ENCODE data around the gene BRSK2. TPM values are rescaled to one million over a fixed set of nuclear protein-coding genes. Genes with fewer than 3 reads are reported as not detected.

The BRSK2 gene
- total and polyA plus RNA-seq, 9 of the 15 experiments (the other 6 are each of a cell fraction or from before 2014, with no cell fraction given), result 0.06 to 0.52 (median 0.18) TPM; not detected in 5

DNA sequence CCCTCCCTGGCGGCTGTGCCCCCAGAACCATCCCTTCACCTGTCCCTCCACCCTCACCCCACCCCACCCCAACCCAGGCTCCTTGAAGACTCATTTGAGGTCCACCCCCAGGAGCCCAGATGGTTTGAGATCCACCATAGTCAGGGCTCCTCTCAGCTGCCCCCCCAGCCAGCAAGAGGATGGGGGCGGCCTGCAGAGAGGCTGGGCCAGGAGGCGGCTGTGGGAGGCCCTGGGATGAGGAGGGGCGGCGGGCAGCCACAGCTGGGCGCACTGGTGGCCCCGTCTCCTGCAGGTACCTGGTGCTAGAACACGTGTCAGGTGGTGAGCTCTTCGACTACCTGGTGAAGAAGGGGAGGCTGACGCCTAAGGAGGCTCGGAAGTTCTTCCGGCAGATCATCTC is 50.8 kb downstream of the BRSK2 start (continued):
- TF ChIP-seq ZFP30 (CRISPR knock-in tag; IDR thresholded peaks at IDR 0.05; ENCODE audit: borderline replicate concordance) (no peak), MLX (CRISPR knock-in tag; conservative IDR thresholded peaks at IDR 0.05) (no peak), ZNF143 (CRISPR knock-in tag; IDR thresholded peaks at IDR 0.05) (no peak), ZNF140 (CRISPR knock-in tag; IDR thresholded peaks at IDR 0.05) (no peak), NR0B1 (IDR thresholded peaks at IDR 0.05; ENCODE audit: partially characterized antibody) (no peak), MEF2D (tag; conservative IDR thresholded peaks at IDR 0.05; ENCODE audit: low read depth) (no peak), ZNF699 (CRISPR knock-in tag; IDR thresholded peaks at IDR 0.05; ENCODE audit: insufficient replicate concordance) (no peak), RBM17 (IDR thresholded peaks at IDR 0.05; ENCODE audit: borderline replicate concordance, low read depth, low read length) (no peak), HNRNPLL (IDR thresholded peaks at IDR 0.05; ENCODE audit: low read depth, low read length, poor library complexity, severe bottlenecking) (no peak), GABPA (tag; conservative IDR thresholded peaks at IDR 0.05; ENCODE audit: low read depth) (no peak), ATF1 (CRISPR knock-in tag; IDR thresholded peaks at IDR 0.05) (no peak), ATF1 (tag; IDR thresholded peaks at IDR 0.05) (no peak), STAG1 (CRISPR knock-in tag; IDR thresholded peaks at IDR 0.05; ENCODE audit: borderline replicate concordance) (no peak), SRSF9 (IDR thresholded peaks at IDR 0.05; ENCODE audit: borderline replicate concordance, low read depth, low read length) (no peak)

Measured in K562 (cell line).